Epidermal melanocyte (primary cell): ENCODE results near the gene VWDE.
"Not testable (repeated sequence)": the region's sequence is repeated elsewhere in the genome, so short reads cannot be mapped to it uniquely, and the experiment has no call there.

Experiments
- DNase-seq: peaks from one replicate; pipeline ENCODE4 v3.0.0; 2011; ENCODE audit warnings: low spot score; ENCODE audit not compliant: insufficient read length

The VWDE gene

DNA sequence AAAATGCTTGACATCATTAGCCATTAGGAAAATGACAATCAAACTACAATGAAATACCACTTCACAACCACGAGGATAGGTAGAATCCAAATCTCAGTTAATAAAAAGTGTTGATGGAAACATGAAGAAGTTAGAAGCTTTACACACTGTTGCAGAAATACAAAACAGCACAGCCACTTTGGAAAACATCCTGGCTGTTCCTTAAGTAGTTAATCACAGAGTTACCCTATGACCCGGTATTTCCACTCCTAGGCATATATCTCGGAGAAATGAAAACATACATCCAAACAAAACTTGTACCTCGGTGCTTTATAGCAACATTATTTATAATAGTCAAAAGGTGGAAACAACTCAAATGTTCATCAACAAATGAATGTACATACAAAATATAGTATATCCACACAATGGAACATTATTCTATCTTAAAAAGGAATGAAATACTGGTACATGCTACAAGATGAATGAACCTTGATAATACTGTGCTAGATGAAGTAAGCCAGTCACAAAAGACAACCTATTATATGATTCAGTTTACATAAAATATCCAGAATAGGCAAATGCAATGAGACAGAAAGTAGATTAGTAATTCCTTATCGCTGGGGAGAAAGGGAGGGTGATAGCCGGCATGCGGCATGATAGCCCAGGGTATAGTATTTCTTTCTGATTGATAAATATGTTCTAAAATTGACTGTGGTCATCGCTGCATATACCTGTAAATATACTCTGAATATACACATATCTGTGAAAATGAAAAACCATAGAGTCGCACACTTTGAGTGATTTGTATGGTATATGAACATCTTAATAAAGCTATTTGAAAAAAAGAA is 1.9 kb downstream of the VWDE start:
- no peak for DNase-seq

GRCh38 chr7:12398186-12398585 is 5.5 kb downstream of the VWDE start:
- no peak for DNase-seq

GRCh38 chr7:12397671-12398070 is 6.0 kb downstream of the VWDE start:
- no peak for DNase-seq

DNA sequence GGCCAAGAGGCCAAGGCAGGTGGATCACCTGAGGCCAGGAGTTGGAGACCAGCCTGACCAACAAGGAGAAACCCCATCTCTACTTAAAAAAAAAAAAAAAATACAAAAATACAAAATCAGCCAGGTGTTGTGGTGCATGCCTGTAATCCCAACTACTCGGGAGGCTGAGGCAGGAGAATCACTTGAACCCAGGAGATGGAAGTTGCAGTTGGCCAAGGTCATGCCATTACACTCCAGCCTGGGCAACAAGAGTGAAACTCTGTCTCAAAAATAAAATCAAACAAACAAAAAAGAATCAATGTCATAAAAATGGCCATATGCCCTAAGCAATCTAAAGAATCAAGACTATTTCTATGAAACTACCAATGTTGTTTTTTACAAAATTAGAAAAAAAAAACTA is 7.0 kb downstream of the VWDE start:
- not testable (repeated sequence) for DNase-seq

DNA sequence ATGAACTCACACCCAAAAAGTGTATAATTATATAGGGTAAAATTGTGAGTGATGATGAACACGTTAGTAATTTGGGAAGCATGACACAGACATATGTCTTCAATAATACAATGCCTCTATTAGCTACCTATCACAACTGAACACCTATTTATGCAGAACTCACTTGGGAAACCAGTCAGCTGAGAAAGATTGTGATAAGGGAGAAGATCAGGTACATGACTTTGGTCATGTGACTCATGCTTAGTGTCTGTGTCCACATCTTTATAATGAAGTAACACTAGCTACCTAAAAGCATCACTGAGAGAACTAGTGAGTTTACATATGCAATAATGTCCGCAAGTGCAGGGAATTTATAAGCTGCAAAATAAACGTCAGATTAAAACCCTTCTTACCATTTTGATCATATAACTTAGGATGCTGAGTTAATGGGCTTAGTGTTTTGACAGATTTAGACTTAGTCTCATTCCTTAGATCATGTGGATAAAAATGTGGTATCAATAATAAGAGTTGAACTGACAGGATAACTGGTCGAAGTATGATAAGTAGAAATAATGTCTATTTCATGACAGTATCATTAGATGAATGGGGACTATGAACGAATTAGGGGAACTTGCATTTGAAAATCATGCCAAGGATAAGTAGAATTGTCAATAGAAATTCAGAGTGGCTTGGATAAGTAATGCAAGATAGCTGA is 11.6 kb downstream of the VWDE start:
- no peak for DNase-seq

GRCh38 chr7:12389089-12389700 is 14.5 kb downstream of the VWDE start:
- DNase-seq = no peak

GRCh38 chr7:12386313-12386740 is 17.3 kb downstream of the VWDE start:
- no peak for DNase-seq

GRCh38 chr7:12385364-12385786 is 18.3 kb downstream of the VWDE start:
- DNase-seq = no peak

DNA sequence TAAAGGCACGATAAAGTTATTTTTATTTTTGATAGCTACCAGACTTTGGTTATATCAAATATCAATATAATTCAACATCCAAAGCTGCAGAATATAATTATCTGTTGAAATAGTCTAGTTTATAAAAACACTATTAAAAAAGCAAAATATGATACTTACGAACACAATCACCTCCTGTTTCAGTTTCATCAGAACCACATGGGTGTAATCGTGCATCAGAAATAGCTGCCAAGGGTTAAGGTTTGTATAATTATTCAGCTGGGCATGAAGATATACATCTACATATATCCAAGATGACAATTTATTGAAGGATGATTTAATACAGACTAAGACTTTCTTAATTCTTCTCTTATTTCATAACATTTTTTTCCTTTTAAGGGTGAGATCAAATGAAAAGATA is 20.3 kb downstream of the VWDE start:
- no peak for DNase-seq

GRCh38 chr7:12378389-12378788 is 25.3 kb downstream of the VWDE start:
- DNase-seq = no peak

DNA sequence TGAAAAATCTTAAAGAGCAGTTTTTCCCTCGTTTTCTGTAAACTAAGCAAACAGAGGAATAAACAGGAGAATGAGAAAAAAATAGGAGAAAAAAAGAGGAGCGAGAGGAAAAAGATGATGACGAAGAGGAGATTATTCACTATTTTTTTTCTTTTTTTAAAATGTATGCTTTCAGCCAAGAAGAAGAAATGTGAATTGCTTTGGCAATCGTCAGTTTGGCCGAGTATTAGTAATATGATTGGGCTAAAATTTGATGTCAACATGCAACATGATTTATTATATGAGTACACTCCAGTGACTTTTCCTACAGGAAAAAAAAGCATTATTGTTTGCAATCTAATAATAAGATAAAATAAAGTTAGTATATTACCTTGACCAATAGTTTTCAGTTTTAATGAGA is 26.3 kb downstream of the VWDE start:
- DNase-seq = no peak

DNA sequence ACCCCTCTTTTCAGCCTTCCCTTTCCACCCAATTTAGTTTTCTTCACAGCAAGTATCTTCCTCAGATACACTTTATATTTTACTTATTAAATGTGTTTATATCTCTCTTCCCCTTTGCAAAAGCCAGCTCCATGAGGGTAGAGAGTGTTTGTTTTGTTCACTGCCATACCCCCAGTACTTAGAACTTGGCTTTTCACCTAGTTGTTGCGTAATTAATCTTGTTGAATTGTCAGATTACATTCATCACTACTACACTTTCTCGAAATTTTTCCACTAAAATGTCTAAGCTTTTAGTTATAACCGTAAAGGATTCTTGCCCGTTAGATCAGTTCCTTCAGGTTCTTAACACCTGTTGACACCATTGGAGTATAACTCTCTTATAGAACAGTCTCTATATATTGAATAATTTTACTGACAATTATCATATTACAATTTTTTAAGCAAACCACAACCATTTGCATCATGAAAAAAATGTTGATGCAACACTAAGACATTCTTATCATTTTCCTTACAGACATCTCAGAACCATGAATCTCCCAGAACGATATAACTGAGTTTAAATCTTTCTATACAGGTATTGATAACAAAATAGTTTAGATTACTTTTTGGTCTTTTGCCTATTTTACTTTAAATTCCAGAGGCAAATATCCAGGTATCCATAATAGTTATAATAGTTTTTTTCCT is 29.9 kb downstream of the VWDE start:
- no peak for DNase-seq

- DNase-seq = no peak
Observed at GRCh38 chr7:12370249-12370648, 33.4 kb downstream of the VWDE start.

GRCh38 chr7:12369756-12370155 is 33.9 kb downstream of the VWDE start:
- no peak for DNase-seq

DNA sequence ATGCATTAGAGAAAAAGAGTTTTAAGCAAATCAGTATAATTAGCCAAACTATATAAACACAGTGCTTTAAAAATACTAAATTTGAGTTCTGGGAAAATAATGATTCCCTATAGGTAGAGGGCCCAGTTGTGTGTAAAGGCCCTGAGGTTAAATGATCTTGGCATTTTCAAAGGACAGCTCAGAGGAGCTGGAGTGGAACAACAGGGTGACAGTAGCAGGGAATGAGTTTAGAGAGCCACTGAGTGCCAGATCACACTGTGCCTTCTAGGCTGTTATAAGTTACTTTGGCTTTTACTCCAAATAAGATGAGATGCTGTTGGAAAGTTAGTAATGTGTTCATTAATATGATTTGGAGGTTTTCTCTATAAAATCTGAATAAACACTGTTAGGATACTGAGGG is 34.6 kb downstream of the VWDE start:
- DNase-seq = no peak

DNA sequence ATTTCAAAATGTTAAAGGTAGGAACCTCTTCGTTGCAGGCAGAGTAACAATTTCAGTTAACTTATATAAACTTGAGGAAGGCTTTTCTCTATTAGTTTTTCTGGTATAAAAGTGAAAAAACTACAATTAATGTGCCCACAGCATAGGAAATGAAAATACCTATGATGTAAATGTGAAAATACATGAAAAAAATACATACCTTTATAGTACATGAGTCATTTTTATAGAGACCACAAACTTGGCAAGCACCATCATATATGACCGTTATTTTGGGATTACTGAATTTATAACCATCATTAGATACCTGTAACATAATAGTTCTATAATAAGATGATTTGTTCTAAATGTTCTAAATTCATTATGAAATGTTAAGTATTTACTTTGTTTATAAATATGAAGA is 42.7 kb downstream of the VWDE start:
- DNase-seq = no peak

DNA sequence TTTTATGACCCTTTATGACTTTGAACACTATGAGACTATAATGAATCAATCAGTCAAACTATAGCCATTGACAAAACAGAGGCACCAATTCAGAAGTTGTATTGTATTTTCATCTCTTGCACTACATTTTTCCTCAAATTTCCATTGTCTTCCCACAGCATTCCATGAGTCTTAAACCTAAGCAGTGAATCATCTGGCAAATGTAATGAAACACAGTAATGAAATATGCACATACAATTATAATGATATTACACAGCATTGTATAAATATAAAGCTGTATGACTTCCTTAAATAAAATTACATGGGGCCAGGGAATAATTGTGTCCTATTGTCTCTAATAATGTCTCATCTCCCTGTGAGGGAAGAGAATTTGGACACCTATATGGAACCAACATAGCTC is 45.0 kb downstream of the VWDE start:
- DNase-seq = no peak

GRCh38 chr7:12357508-12357907 is 46.2 kb downstream of the VWDE start:
- no peak for DNase-seq

GRCh38 chr7:12351843-12352242 is 51.8 kb downstream of the VWDE start:
- DNase-seq = no peak

- DNase-seq = no peak
Observed at GRCh38 chr7:12350971-12351370, 52.7 kb downstream of the VWDE start.

GRCh38 chr7:12337095-12337494 is 66.6 kb downstream of the VWDE start:
- DNase-seq = no peak
